CD8-positive, alpha-beta memory T cell (primary cell): ENCODE data around the gene TMEM53. TPM values are rescaled to one million over a fixed set of nuclear protein-coding genes. Genes with fewer than 3 reads are reported as not detected.
A peak's percentile ranks its signal among the peaks of the same experiment; 100 is the strongest.

Experiments
- CTCF ChIA-PET: fragments of 350-600 bp; sonication (Branson Sonifier 250); formaldehyde crosslinking; loops from one replicate; lab custom pipeline; 2021; ENCODE audit warnings: antibody characterized with exemption; lab: Charles Lee
- POLR2A ChIA-PET: fragments of 350-600 bp; sonication (Branson Sonifier 250); formaldehyde crosslinking; loops from one replicate; lab custom pipeline; 2021; ENCODE audit warnings: antibody characterized with exemption; lab: Charles Lee
- DNase-seq, 5 donors: peaks; one replicate each; pipeline versions ENCODE4 v3.0.0 to v3.0.0-alpha.2; 2020 to 2022; ENCODE audit warnings: mixed read lengths in 1 of 5
- H3K27ac ChIP-seq: one replicate; pipeline ENCODE4 v1.7.0; 2013; ENCODE audit warnings: low read depth, mild to moderate bottlenecking, low read length, moderate library complexity
- H3K27me3 ChIP-seq: 2 replicates; pipeline ENCODE4 v1.7.0; 2013; ENCODE audit warnings: low read length, mild to moderate bottlenecking; ENCODE audit not compliant: insufficient read depth, poor library complexity, severe bottlenecking
- H3K36me3 ChIP-seq: 2 replicates; pipeline ENCODE4 v1.7.0; 2013; ENCODE audit warnings: mild to moderate bottlenecking, low read length, moderate library complexity; ENCODE audit not compliant: insufficient read depth
- H3K4me1 ChIP-seq: 2 replicates; pipeline ENCODE4 v1.7.0; 2013; ENCODE audit warnings: mild to moderate bottlenecking, low read length, moderate library complexity; ENCODE audit not compliant: insufficient read depth
- H3K4me3 ChIP-seq: 2 replicates; pipeline ENCODE4 v1.7.0; 2013; ENCODE audit warnings: mild to moderate bottlenecking, low read length
- H3K9me3 ChIP-seq: 2 replicates; pipeline ENCODE4 v1.7.0; 2013; ENCODE audit warnings: mild to moderate bottlenecking, low read length
- H3K27ac Mint-ChIP-seq, 8 donors: one replicate each; pipeline ENCODE4 v1.8.0; 2020 to 2021; ENCODE audit warnings: mixed read lengths in 8 of 8, mild to moderate bottlenecking in 6 of 8, inconsistent platforms in 3 of 8, moderate library complexity in 3 of 8
- H3K27me3 Mint-ChIP-seq, 2 donors: one replicate each; pipeline ENCODE4 v1.8.0; 2020 to 2021; ENCODE audit warnings: mixed read lengths in 2 of 2, mild to moderate bottlenecking in 1 of 2, moderate library complexity in 1 of 2
- H3K36me3 Mint-ChIP-seq, 3 donors: one replicate each; pipeline ENCODE4 v1.8.0; 2020 to 2021; ENCODE audit warnings: mixed read lengths in 3 of 3, inconsistent platforms in 1 of 3, mild to moderate bottlenecking in 1 of 3
- H3K4me1 Mint-ChIP-seq, 3 donors: one replicate each; pipeline ENCODE4 v1.8.0; 2020 to 2021; ENCODE audit warnings: mixed read lengths in 3 of 3, inconsistent platforms in 1 of 3, mild to moderate bottlenecking in 1 of 3
- H3K4me3 Mint-ChIP-seq, 7 donors: one replicate each; pipeline ENCODE4 v1.8.0; 2020 to 2021; ENCODE audit warnings: mixed read lengths in 7 of 7, mild to moderate bottlenecking in 6 of 7, moderate library complexity in 4 of 7, inconsistent platforms in 2 of 7
- H3K9me3 Mint-ChIP-seq, 5 donors: one replicate each; pipeline ENCODE4 v1.8.0; 2020 to 2022; ENCODE audit warnings: mixed read lengths in 5 of 5, mild to moderate bottlenecking in 3 of 5, moderate library complexity in 2 of 5, inconsistent platforms in 1 of 5
- polyA plus RNA-seq: library from polyadenylated mRNA; unstranded; fragments of 300-500 nt; fragmentation: Illumina TruSeq; gene quantifications from one replicate; pipeline ENCODE4 v1.2.3, GENCODE V29; 2021
- total RNA-seq, 2 experiments: library from RNA; stranded (reverse); gene quantifications; one replicate each; pipeline ENCODE4 v1.2.3, GENCODE V29; 2021

TMEM53 gene
- total and polyA plus RNA-seq, 3 experiments from 2014 or later: 2.3 to 7.1 (median 2.5) TPM

DNA sequence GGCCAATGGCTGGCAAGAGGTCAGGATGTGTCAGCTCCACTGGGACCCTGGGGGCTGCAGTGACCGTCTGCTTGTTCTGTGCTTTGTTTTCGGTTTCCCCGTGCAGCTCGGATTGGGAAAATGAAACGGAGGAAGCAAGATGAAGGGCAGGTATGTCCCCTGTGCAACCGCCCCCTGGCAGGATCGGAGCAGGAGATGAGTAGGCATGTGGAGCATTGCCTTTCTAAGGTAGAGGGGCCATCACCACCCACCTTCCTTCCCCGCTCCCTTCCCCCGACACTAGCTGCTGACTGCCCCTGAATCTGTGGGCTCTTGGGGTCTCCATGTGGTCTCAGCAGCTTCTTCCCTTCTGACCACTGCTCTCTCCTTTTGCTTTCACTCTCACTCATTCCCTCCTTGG, 38.8 kb downstream of the TMEM53 start:
- Histone ChIP-seq H3K9me3 (no peaks in the 10 kb centered on the region), H3K27me3 (no peaks in the 10 kb centered on the region), H3K36me3 (peaks cover 63% of the 10 kb centered on the region), H3K4me1 (peaks cover 28% of the 10 kb centered on the region), H3K4me3 (no peak overlapping the region), H3K27ac (no peak overlapping the region)
- ChIA-PET CTCF (interaction anchor here (0.9 to 1.6 kb wide), 2 partner anchors 15 to 39 kb away, joined by 4 to 5 read pairs; partner anchors contain the start of genes ARMH1 and TMEM53), POLR2A (no interaction called here)
- peak overlapping the region in 2 of 8 donors; percentile 57 to 96 for H3K27ac Mint-ChIP-seq
- H3K27me3 Mint-ChIP-seq: peaks cover 0 to 2% of the 10 kb centered on the region in 2 donors
- peaks cover 0 to 83% (median 9%) of the 10 kb centered on the region in 3 donors for H3K36me3 Mint-ChIP-seq
- peak overlapping the region in 1 of 7 donors; percentile 19 for H3K4me3 Mint-ChIP-seq
- H3K9me3 Mint-ChIP-seq: no peaks in the 10 kb centered on the region
- DNase-seq: no peak
- peaks cover 44 to 58% (median 53%) of the 10 kb centered on the region in 3 donors for H3K4me1 Mint-ChIP-seq

DNA sequence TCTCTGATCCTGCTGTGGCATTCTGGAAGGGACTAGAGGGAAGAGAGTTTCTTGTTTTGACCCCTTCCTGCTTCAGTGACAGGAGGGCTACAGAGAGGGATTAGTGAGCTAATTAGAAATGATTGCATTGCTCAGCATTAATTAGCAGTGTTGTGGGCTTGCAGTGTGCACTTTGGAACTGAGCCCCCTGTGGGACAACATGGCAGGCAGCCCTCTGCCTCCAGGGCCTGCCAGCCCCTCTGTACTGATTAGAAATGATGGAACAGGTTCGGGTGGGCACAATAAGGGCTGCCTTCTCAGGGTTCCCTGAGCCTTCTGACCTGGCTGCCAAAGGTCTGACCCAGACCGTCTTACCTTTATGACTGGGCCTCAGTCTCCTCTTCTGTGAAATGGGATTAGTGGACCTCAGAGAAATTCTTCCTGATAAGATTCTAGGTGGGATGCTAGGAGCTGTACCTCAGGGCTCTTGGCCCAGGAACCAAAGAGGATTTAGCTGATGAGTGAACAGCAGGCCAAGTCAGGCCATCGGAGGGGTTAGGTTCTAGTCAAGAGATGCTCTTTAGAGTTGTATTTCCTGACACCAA, 39.6 kb downstream of the TMEM53 start:
- H3K27me3 ChIP-seq: no peaks in the 10 kb centered on the region
- H3K4me3 ChIP-seq: no peak overlapping the region
- no peak for DNase-seq
- ChIA-PET CTCF (interaction anchor here (0.9 to 4.8 kb wide), 3 partner anchors 12 to 39 kb away, joined by 3 to 43 read pairs (median 5); partner anchors contain the start of genes ARMH1 and TMEM53), POLR2A (interaction anchor here (0.5 kb wide), 1 partner anchor 422 kb away, joined by 3 read pairs; no protein-coding TSS in a partner anchor)
- H3K27ac ChIP-seq: no peak overlapping the region
- H3K36me3 ChIP-seq: peaks cover 58% of the 10 kb centered on the region
- no peaks in the 10 kb centered on the region for H3K9me3 ChIP-seq
- Mint-ChIP-seq H3K27me3 (peaks cover 0 to 2% of the 10 kb centered on the region in 2 donors), H3K27ac (peak overlapping the region; percentile 17 to 96 (median 80)), H3K9me3 (no peaks in the 10 kb centered on the region), H3K36me3 (peaks cover 0 to 76% (median 9%) of the 10 kb centered on the region in 3 donors), H3K4me3 (peak overlapping the region in 3 of 7 donors; percentile 6 to 95 (median 39)), H3K4me1 (peaks cover 45 to 58% (median 54%) of the 10 kb centered on the region in 3 donors)
- peaks cover 28% of the 10 kb centered on the region for H3K4me1 ChIP-seq

DNA sequence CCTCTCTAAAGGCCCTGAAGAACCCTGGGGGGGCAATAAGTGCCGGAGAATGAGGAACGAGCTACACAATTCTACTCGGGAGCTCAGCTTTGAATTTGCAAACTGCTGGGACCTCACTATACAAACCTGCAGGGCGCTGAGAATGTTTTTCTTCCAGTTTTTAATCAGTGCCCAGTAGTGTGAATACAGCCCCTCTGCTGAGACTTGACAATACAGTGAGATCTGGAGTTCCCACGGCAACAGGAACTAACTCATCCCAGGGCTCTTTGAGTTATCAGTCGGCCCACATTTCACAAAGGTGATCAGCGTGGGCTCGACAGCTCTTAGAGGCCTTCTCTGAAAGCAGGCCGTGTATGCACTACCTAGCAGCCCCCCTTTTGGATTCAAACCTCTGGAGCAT, 41.7 kb downstream of the TMEM53 start:
- no peak for DNase-seq
- POLR2A ChIA-PET: interaction anchor here (1.3 to 2.0 kb wide), 3 partner anchors 32 to 277 kb away, joined by 3 to 7 read pairs (median 4); partner anchors contain the start of genes ARMH1 and TMEM53
- CTCF ChIA-PET: interaction anchor here (1.4 to 4.8 kb wide), 2 partner anchors 20 to 21 kb away, joined by 4 to 43 read pairs; no protein-coding TSS in a partner anchor
- Histone ChIP-seq H3K27me3 (no peaks in the 10 kb centered on the region), H3K4me3 (peak overlapping the region; percentile 38), H3K4me1 (peaks cover 28% of the 10 kb centered on the region), H3K27ac (peak overlapping the region; percentile 68), H3K9me3 (no peaks in the 10 kb centered on the region), H3K36me3 (peaks cover 47% of the 10 kb centered on the region)
- Mint-ChIP-seq H3K4me3 (peak overlapping the region; percentile 90 to 98 (median 92)), H3K27ac (peak overlapping the region; percentile 93 to 99 (median 96)), H3K9me3 (no peaks in the 10 kb centered on the region), H3K27me3 (no peaks in the 10 kb centered on the region), H3K36me3 (peaks cover 0 to 56% (median 5%) of the 10 kb centered on the region in 3 donors), H3K4me1 (peaks cover 43 to 54% (median 49%) of the 10 kb centered on the region in 3 donors)

DNA sequence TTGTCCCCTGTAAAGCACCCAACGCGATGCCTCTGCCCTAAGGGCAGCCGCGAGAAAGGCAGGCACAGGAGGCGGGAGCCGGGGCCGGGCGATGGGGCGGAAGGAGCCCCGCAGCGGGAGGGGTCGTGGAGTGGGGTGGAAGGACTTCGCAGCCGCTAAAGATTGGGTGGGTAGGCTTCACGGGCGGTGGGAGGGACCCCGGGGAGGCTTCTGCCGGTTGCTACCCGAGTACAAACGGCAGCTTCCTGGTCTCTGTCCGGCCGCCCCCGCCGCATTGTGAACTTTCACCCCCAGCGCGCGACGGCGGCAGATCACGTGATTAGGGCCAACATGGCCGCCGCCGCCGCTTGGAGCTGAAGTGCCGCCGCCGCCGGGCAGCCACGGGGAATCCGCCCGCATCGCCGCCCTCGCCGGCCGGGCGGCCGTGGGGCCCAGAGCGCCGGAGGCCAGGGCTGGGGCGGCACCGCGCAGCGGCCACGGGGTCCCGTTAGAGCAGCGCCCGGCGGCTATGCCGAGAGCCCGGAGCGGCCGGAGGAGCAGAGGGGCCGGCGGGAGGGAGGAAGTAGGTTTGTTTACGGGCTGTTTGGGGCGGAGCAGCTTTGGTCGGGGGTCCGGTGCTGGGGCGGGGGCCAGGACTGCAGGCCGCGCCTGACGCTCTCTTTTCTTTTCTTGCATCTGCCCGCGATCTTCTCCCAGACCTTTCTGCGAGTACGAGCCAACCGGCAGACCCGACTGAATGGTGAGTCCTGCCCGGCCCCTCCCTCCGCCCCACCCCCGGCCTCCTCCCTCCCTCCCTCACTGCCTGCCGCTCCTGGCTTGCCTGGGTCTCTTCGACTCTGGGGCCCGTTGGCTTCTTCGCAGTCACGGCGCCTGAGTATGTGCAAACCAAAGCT, 42.4 kb downstream of the TMEM53 start:
- H3K27me3 Mint-ChIP-seq: no peaks in the 10 kb centered on the region
- Histone ChIP-seq H3K27me3 (no peaks in the 10 kb centered on the region), H3K4me3 (peak overlapping the region; percentile 79), H3K36me3 (peaks cover 40% of the 10 kb centered on the region), H3K27ac (peak overlapping the region; percentile 83), H3K9me3 (no peaks in the 10 kb centered on the region), H3K4me1 (peaks cover 28% of the 10 kb centered on the region)
- ChIA-PET CTCF (interaction anchor here (1.3 to 4.8 kb wide), 3 partner anchors 20 to 415 kb away, joined by 4 to 43 read pairs (median 4); no protein-coding TSS in a partner anchor), POLR2A (interaction anchor here (0.6 to 2.0 kb wide), 11 partner anchors 21 to 859 kb away, joined by 3 to 19 read pairs (median 3); partner anchors contain the start of genes ARMH1, RNU5D-1, TESK2 and TMEM53)
- no peaks in the 10 kb centered on the region for H3K9me3 Mint-ChIP-seq
- DNase-seq: peak; percentile 84 to 92 (median 85)
- H3K36me3 Mint-ChIP-seq: peaks cover 0 to 49% (median 3%) of the 10 kb centered on the region in 3 donors
- H3K4me1 Mint-ChIP-seq: peaks cover 42 to 52% (median 49%) of the 10 kb centered on the region in 3 donors
- peak overlapping the region; percentile 96 to 100 (median 98) for H3K27ac Mint-ChIP-seq
- H3K4me3 Mint-ChIP-seq: peak overlapping the region; percentile 91 to 98 (median 93)

DNA sequence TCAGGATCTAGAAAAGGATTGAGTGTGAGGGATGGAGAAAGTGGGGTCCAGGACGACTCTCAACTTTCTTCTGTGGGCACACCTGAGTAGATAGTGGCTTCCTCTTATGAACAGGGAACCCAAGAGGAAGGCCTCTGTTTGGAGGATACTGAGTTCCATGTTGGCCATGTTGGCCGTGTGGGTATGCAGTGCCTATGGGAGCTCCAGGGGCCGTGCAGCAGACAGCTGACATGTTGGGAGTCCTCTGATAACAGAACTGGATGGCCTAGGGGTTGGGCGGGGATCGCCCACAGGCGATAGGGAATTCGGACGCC, 43.0 kb downstream of the TMEM53 start:
- Histone ChIP-seq H3K4me3 (peak overlapping the region; percentile 79), H3K27ac (peak overlapping the region; percentile 83), H3K4me1 (peaks cover 28% of the 10 kb centered on the region), H3K9me3 (no peaks in the 10 kb centered on the region), H3K36me3 (peaks cover 34% of the 10 kb centered on the region), H3K27me3 (no peaks in the 10 kb centered on the region)
- Mint-ChIP-seq H3K9me3 (no peaks in the 10 kb centered on the region), H3K27ac (peak overlapping the region; percentile 96 to 100 (median 97)), H3K27me3 (no peaks in the 10 kb centered on the region), H3K4me3 (peak overlapping the region; percentile 69 to 98 (median 93)), H3K36me3 (peaks cover 0 to 43% (median 2%) of the 10 kb centered on the region in 3 donors), H3K4me1 (peaks cover 42 to 49% (median 48%) of the 10 kb centered on the region in 3 donors)
- ChIA-PET CTCF (interaction anchor here (1.3 to 4.8 kb wide), 3 partner anchors 20 to 415 kb away, joined by 4 to 43 read pairs (median 4); no protein-coding TSS in a partner anchor), POLR2A (interaction anchor here (0.6 to 1.4 kb wide), 10 partner anchors 21 to 860 kb away, joined by 3 to 19 read pairs (median 3); partner anchors contain the start of genes ARMH1, RNU5D-1, TESK2 and TMEM53)
- DNase-seq: no peak

DNA sequence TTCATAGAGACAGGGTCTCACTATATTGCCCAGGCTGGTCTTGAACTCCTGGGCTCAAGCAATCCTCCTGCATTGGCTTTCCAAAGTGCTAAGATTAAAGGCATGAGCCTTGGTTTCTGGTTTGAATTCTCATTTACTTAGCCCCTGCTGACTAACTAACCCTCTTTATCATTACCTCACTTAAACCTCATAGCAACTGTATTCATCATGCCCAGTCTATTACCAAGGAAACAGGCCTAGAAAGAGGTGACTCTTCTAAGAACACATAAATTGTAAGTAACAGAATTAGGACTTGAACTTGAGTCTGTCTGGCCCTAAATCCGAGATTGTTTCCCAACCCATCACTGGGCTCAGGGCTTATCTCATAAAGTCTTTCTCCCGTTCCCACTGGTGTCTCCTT, 44.2 kb downstream of the TMEM53 start:
- Mint-ChIP-seq H3K4me1 (peaks cover 35 to 38% (median 38%) of the 10 kb centered on the region in 3 donors), H3K27me3 (no peaks in the 10 kb centered on the region), H3K27ac (peak overlapping the region in 6 of 8 donors; percentile 96 to 99 (median 97)), H3K9me3 (no peaks in the 10 kb centered on the region), H3K4me3 (peak overlapping the region; percentile 25 to 96 (median 92)), H3K36me3 (peaks cover 0 to 32% (median 2%) of the 10 kb centered on the region in 3 donors)
- no peaks in the 10 kb centered on the region for H3K9me3 ChIP-seq
- H3K4me3 ChIP-seq: no peak overlapping the region
- no peak for DNase-seq
- H3K36me3 ChIP-seq: peaks cover 23% of the 10 kb centered on the region
- H3K4me1 ChIP-seq: peaks cover 28% of the 10 kb centered on the region
- ChIA-PET POLR2A (interaction anchor here (1.2 kb wide), 1 partner anchor 418 kb away, joined by 3 read pairs; no protein-coding TSS in a partner anchor), CTCF (interaction anchor here (4.8 kb wide), 1 partner anchor 22 kb away, joined by 43 read pairs; no protein-coding TSS in a partner anchor)
- H3K27ac ChIP-seq: no peak overlapping the region
- H3K27me3 ChIP-seq: no peaks in the 10 kb centered on the region
